Neural progenitor cell (in vitro differentiated cells): Measurements from ENCODE around the gene SGCD. TPM values are rescaled to one million over a fixed set of nuclear protein-coding genes. Genes with fewer than 3 reads are reported as not detected.

Source experiments
- DNase-seq: peaks from one replicate; pipeline ENCODE4 v3.0.0-alpha.2; 2016; ENCODE audit warnings: low spot score
- H2AFZ ChIP-seq: fragments of 200-600 bp; sonication (generic); replicated peaks from 2 replicates; pipeline ENCODE4 v1.6.1; 2016; ENCODE audit warnings: antibody characterized with exemption
- H3F3A ChIP-seq: fragments of 200-600 bp; sonication (generic); 2 replicates; pipeline ENCODE4 v1.6.1; 2016; ENCODE audit warnings: antibody characterized with exemption, low read depth
- H3K27ac ChIP-seq: fragments of 200-600 bp; sonication (generic); 2 replicates; pipeline ENCODE4 v1.5.1; 2016; ENCODE audit warnings: mild to moderate bottlenecking
- H3K27me3 ChIP-seq: fragments of 200-600 bp; sonication (generic); 2 replicates; pipeline ENCODE4 v1.6.1; 2016; ENCODE audit warnings: mild to moderate bottlenecking, moderate library complexity
- H3K36me3 ChIP-seq: fragments of 200-600 bp; sonication (generic); 2 replicates; pipeline ENCODE4 v1.5.1; 2016
- H3K4me1 ChIP-seq: fragments of 200-600 bp; sonication (generic); 2 replicates; pipeline ENCODE4 v1.6.1; 2016; ENCODE audit warnings: mixed run types
- H3K4me2 ChIP-seq: fragments of 200-600 bp; sonication (generic); 2 replicates; pipeline ENCODE4 v1.6.1; 2016
- H3K4me3 ChIP-seq: fragments of 200-600 bp; sonication (generic); 2 replicates; pipeline ENCODE4 v1.5.1; 2016
- H3K79me2 ChIP-seq: fragments of 200-600 bp; sonication (generic); 2 replicates; pipeline ENCODE4 v1.6.1; 2016; ENCODE audit warnings: low read depth
- H3K9ac ChIP-seq: fragments of 200-600 bp; sonication (generic); 2 replicates; pipeline ENCODE4 v1.6.1; 2016
- H3K9me3 ChIP-seq: fragments of 200-600 bp; sonication (generic); 2 replicates; pipeline ENCODE4 v1.5.1; 2016; ENCODE audit warnings: low read depth
- H4K20me1 ChIP-seq: fragments of 200-600 bp; sonication (generic); 2 replicates; pipeline ENCODE4 v1.6.1; 2016; ENCODE audit warnings: low read depth
- H3K27ac Mint-ChIP-seq: 3 replicates; pipeline ENCODE4 v1.8.0; 2021; ENCODE audit warnings: mixed read lengths
- H3K27me3 Mint-ChIP-seq: 2 replicates; pipeline ENCODE4 v1.8.0; 2022; ENCODE audit warnings: low read depth, mild to moderate bottlenecking, inconsistent platforms, moderate library complexity, mixed read lengths; ENCODE audit not compliant: insufficient read depth
- H3K36me3 Mint-ChIP-seq: 3 replicates; pipeline ENCODE4 v1.8.0; 2021; ENCODE audit warnings: mixed read lengths
- H3K4me1 Mint-ChIP-seq: 3 replicates; pipeline ENCODE4 v1.8.0; 2021; ENCODE audit warnings: mixed read lengths
- H3K4me3 Mint-ChIP-seq: 3 replicates; pipeline ENCODE4 v1.8.0; 2021; ENCODE audit warnings: mild to moderate bottlenecking, moderate library complexity, mixed read lengths
- H3K9me3 Mint-ChIP-seq: 3 replicates; pipeline ENCODE4 v1.8.0; 2020; ENCODE audit warnings: mixed read lengths
- CTCF ChIP-seq: fragments of 200-600 bp; sonication (generic); IDR thresholded peaks from 2 replicates; pipeline ENCODE4 v1.5.1; 2017; ENCODE audit warnings: antibody characterized with exemption, mild to moderate bottlenecking
- EZH2 ChIP-seq: fragments of 200-600 bp; sonication (generic); IDR thresholded peaks from 2 replicates; pipeline ENCODE4 v1.6.1; 2017; ENCODE audit warnings: antibody characterized with exemption, mild to moderate bottlenecking, moderate library complexity
- EZH2phosphoT487 ChIP-seq: fragments of 200-600 bp; sonication (generic); IDR thresholded peaks from 2 replicates; pipeline ENCODE4 v1.6.1; 2017; ENCODE audit warnings: antibody characterized with exemption
- total RNA-seq: library from RNA; depleted of rRNA; stranded (reverse); fragments of >200 nt; gene quantifications from 2 replicates; pipeline ENCODE4 v1.2.3, GENCODE V29; 2015; ENCODE audit warnings: low replicate concordance

SGCD gene
- total RNA-seq, 1 donor from 2014 or later, result not detected

GRCh38 chr5:156534906-156535485 lies 208.0 kb downstream of the SGCD start:
- H3K4me1 Mint-ChIP-seq, result no peaks in the 10 kb centered on the region
- Histone ChIP-seq H3K27me3 (no peaks in the 10 kb centered on the region), H2AFZ (no peak overlapping the region), H3K4me2 (no peak overlapping the region), H3F3A (no peaks in the 10 kb centered on the region), H3K36me3 (no peaks in the 10 kb centered on the region), H4K20me1 (no peaks in the 10 kb centered on the region), H3K27ac (no peak overlapping the region), H3K4me3 (no peak overlapping the region), H3K9me3 (no peaks in the 10 kb centered on the region), H3K4me1 (no peaks in the 10 kb centered on the region), H3K9ac (no peak overlapping the region), H3K79me2 (no peaks in the 10 kb centered on the region)
- H3K4me3 Mint-ChIP-seq, result no peak overlapping the region
- H3K27ac Mint-ChIP-seq, result no peak overlapping the region
- H3K27me3 Mint-ChIP-seq, result no peaks in the 10 kb centered on the region
- TF ChIP-seq CTCF, result no peak
- TF ChIP-seq EZH2, result no peak
- TF ChIP-seq EZH2phosphoT487, result no peak
- H3K9me3 Mint-ChIP-seq, result no peaks in the 10 kb centered on the region
- H3K36me3 Mint-ChIP-seq, result no peaks in the 10 kb centered on the region
- no peak for DNase-seq

DNA sequence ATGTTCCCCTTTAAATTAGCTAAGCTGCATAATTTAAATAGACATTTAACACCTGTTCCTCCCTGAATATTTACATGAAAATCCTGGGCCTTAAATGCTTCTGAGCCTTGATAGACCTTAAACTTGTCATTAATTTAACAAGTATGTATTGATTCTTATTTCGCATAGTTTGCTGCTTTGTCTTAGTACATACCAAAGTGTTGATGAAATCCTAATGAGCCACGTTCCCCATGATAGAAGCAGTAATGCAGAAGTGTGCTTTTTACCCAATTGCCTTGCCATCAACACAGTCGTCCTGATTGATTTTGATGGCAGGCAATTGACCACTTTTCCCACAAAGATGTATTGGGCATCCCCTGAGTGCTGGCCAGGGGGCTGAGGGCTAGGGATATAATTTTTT lies 213.5 kb downstream of the SGCD start:
- Histone ChIP-seq H3K4me2 (no peak overlapping the region), H2AFZ (no peak overlapping the region), H3K36me3 (no peaks in the 10 kb centered on the region), H3K4me1 (peaks cover 4% of the 10 kb centered on the region), H4K20me1 (no peaks in the 10 kb centered on the region), H3K27ac (no peak overlapping the region), H3K9me3 (no peaks in the 10 kb centered on the region), H3K9ac (no peak overlapping the region), H3K27me3 (no peaks in the 10 kb centered on the region), H3K79me2 (no peaks in the 10 kb centered on the region), H3F3A (no peaks in the 10 kb centered on the region), H3K4me3 (no peak overlapping the region)
- DNase-seq, result no peak
- Mint-ChIP-seq H3K4me1 (peaks cover 7% of the 10 kb centered on the region), H3K27ac (no peak overlapping the region), H3K36me3 (no peaks in the 10 kb centered on the region), H3K27me3 (no peaks in the 10 kb centered on the region), H3K4me3 (no peak overlapping the region), H3K9me3 (no peaks in the 10 kb centered on the region)
- no peak for TF ChIP-seq CTCF
- TF ChIP-seq EZH2, result no peak
- TF ChIP-seq EZH2phosphoT487, result no peak

GRCh38 chr5:156541582-156541981 lies 214.6 kb downstream of the SGCD start:
- no peaks in the 10 kb centered on the region for H3K9me3 Mint-ChIP-seq
- peaks cover 7% of the 10 kb centered on the region for H3K4me1 Mint-ChIP-seq
- no peaks in the 10 kb centered on the region for H3K36me3 Mint-ChIP-seq
- Histone ChIP-seq H3K4me3 (no peak overlapping the region), H3K4me1 (peaks cover 4% of the 10 kb centered on the region), H3K27ac (no peak overlapping the region), H3K27me3 (no peaks in the 10 kb centered on the region), H4K20me1 (no peaks in the 10 kb centered on the region), H2AFZ (no peak overlapping the region), H3K9ac (no peak overlapping the region), H3K9me3 (no peaks in the 10 kb centered on the region), H3K4me2 (no peak overlapping the region), H3K79me2 (no peaks in the 10 kb centered on the region), H3F3A (no peaks in the 10 kb centered on the region), H3K36me3 (no peaks in the 10 kb centered on the region)
- TF ChIP-seq EZH2, result no peak
- TF ChIP-seq EZH2phosphoT487, result no peak
- no peak for TF ChIP-seq CTCF
- H3K4me3 Mint-ChIP-seq, result no peak overlapping the region
- DNase-seq, result no peak
- H3K27me3 Mint-ChIP-seq, result no peaks in the 10 kb centered on the region
- no peak overlapping the region for H3K27ac Mint-ChIP-seq
